ENCODE results near the gene CYP2C9. TPM values are rescaled to one million over a fixed set of nuclear protein-coding genes. Genes with fewer than 3 reads are reported as not detected.
"Not testable (repeated sequence)": the region's sequence is repeated elsewhere in the genome, so short reads cannot be mapped to it uniquely, and the experiment has no call there.

CYP2C9 gene
- total and polyA plus RNA-seq, 2 of the 13 experiments (the other 11 are each of a cell fraction or from before 2014, with no cell fraction given) = not detected

- H3K4me2 ChIP-seq (ENCODE audit: low read depth, low read length); H3K27me3 ChIP-seq (ENCODE audit: control insufficient read depth in 1 of 2, insufficient read depth in 2 of 2, low read length in 2 of 2); CTCF ChIA-PET (ENCODE audit: low intra/inter-chr PET ratio, low total read pairs); POLR2A ChIA-PET; H2AFZ ChIP-seq (ENCODE audit: low read length); intact Hi-C loops (cut with micrococcal nuclease; ENCODE audit: unreplicated experiment); H4K20me1 ChIP-seq (ENCODE audit: insufficient read depth, low read length); H3K79me2 ChIP-seq (ENCODE audit: insufficient read depth, low read length); in situ Hi-C loops (cut with HindIII; ENCODE audit: extremely low pct_ligation_motif_present, low pct_unique_long_range_greater_than_20kb); H3K9ac ChIP-seq (ENCODE audit: insufficient read depth, low read depth, low read length); H3K36me3 ChIP-seq (replicated peaks in 1 of 2; ENCODE audit: control insufficient read depth in 1 of 2, insufficient read depth in 2 of 2, low read length in 2 of 2); DNase-seq (ENCODE audit: low spot score); FAIRE-seq; H3K27ac ChIP-seq (ENCODE audit: extremely low read length, insufficient read depth, low read length); H3K4me3 ChIP-seq (replicated peaks in 1 of 3; ENCODE audit: insufficient read depth in 1 of 3, low read depth in 2 of 3, low read length in 3 of 3); ATAC-seq; BruUV-seq (replicated peaks); H3K4me1 ChIP-seq (ENCODE audit: insufficient read depth, low read length): not testable (repeated sequence)
- H3K9me3 ChIP-seq (ENCODE audit: low read length) = peaks cover 12% of the 10 kb centered on the region; the same call in 1 of the 2 replicates
- WGBS (ENCODE audit: low lambda C conversion rate) = 58% methylated on average over 5 of the region's 5 CpGs
Observed at GRCh38 chr10:94943432-94944103, 5.1 kb downstream of the CYP2C9 start.

GRCh38 chr10:94946181-94946580 lies 7.7 kb downstream of the CYP2C9 start:
- H3K9me3 ChIP-seq (ENCODE audit: low read length) = peaks cover 12% of the 10 kb centered on the region; the same call in 1 of the 2 replicates
- POLR2A ChIA-PET; H3K4me1 ChIP-seq (ENCODE audit: insufficient read depth, low read length); intact Hi-C loops (cut with micrococcal nuclease; ENCODE audit: unreplicated experiment); H3K4me3 ChIP-seq (replicated peaks in 1 of 3; ENCODE audit: insufficient read depth in 1 of 3, low read depth in 2 of 3, low read length in 3 of 3); H4K20me1 ChIP-seq (ENCODE audit: insufficient read depth, low read length); CTCF ChIA-PET (ENCODE audit: low intra/inter-chr PET ratio, low total read pairs); H3K27me3 ChIP-seq (ENCODE audit: control insufficient read depth in 1 of 2, insufficient read depth in 2 of 2, low read length in 2 of 2); H3K9ac ChIP-seq (ENCODE audit: insufficient read depth, low read depth, low read length); H3K27ac ChIP-seq (ENCODE audit: extremely low read length, insufficient read depth, low read length); FAIRE-seq; BruUV-seq (replicated peaks); H3K36me3 ChIP-seq (replicated peaks in 1 of 2; ENCODE audit: control insufficient read depth in 1 of 2, insufficient read depth in 2 of 2, low read length in 2 of 2); DNase-seq (ENCODE audit: low spot score); H3K79me2 ChIP-seq (ENCODE audit: insufficient read depth, low read length); ATAC-seq; H3K4me2 ChIP-seq (ENCODE audit: low read depth, low read length); H2AFZ ChIP-seq (ENCODE audit: low read length); in situ Hi-C loops (cut with HindIII; ENCODE audit: extremely low pct_ligation_motif_present, low pct_unique_long_range_greater_than_20kb): not testable (repeated sequence)
- 62% methylated on average over 4 of the region's 4 CpGs for WGBS (ENCODE audit: low lambda C conversion rate)

GRCh38 chr10:94963901-94964300 lies 25.4 kb downstream of the CYP2C9 start:
- no peak overlapping the region for H3K4me3 ChIP-seq (replicated peaks in 1 of 3; ENCODE audit: insufficient read depth in 1 of 3, low read depth in 2 of 3, low read length in 3 of 3)
- FAIRE-seq = peak; percentile 78
- ChIA-PET POLR2A (no interaction called here), CTCF (ENCODE audit: low intra/inter-chr PET ratio, low total read pairs) (no interaction called here)
- no peaks in the 10 kb centered on the region for H3K4me1 ChIP-seq (ENCODE audit: insufficient read depth, low read length)
- in situ Hi-C loops (cut with HindIII; ENCODE audit: extremely low pct_ligation_motif_present, low pct_unique_long_range_greater_than_20kb) = no loop called here
- no peak overlapping the region for H3K9ac ChIP-seq (ENCODE audit: insufficient read depth, low read depth, low read length)
- TF ChIP-seq TOE1 (CRISPR knock-in tag; IDR thresholded peaks at IDR 0.05) (no peak), CTCF (CRISPR knock-in tag; IDR thresholded peaks at IDR 0.05) (peak; percentile 71), TFAP4 (IDR thresholded peaks at IDR 0.05; ENCODE audit: borderline replicate concordance, low read depth) (peak; percentile 72; the same call in 1 of the 2 replicates), STAG1 (CRISPR knock-in tag; IDR thresholded peaks at IDR 0.05) (peak; percentile 64), RFX5 (IDR thresholded peaks at IDR 0.05; ENCODE audit: low read depth, low read length) (no peak), SMC3 (IDR thresholded peaks at IDR 0.05; ENCODE audit: low read length) (peak; percentile 44; the same call in 1 of the 2 replicates), TEAD3 (CRISPR knock-in tag; optimal IDR thresholded peaks at IDR 0.05; ENCODE audit: borderline replicate concordance) (peak; percentile 81)
- no peaks in the 10 kb centered on the region for H3K36me3 ChIP-seq (replicated peaks in 1 of 2; ENCODE audit: control insufficient read depth in 1 of 2, insufficient read depth in 2 of 2, low read length in 2 of 2)
- no peak overlapping the region for H3K27ac ChIP-seq (ENCODE audit: extremely low read length, insufficient read depth, low read length)
- no TSS peak for BruUV-seq (replicated peaks)
- H3K4me2 ChIP-seq (ENCODE audit: low read depth, low read length) = no peak overlapping the region
- WGBS (ENCODE audit: low lambda C conversion rate) = 0% methylated on average over 1 of the region's 1 CpG
- no peak overlapping the region for H2AFZ ChIP-seq (ENCODE audit: low read length)
- H4K20me1 ChIP-seq (ENCODE audit: insufficient read depth, low read length) = no peaks in the 10 kb centered on the region
- H3K79me2 ChIP-seq (ENCODE audit: insufficient read depth, low read length) = no peaks in the 10 kb centered on the region
- intact Hi-C loops (cut with micrococcal nuclease; ENCODE audit: unreplicated experiment) = loop anchor here (5.0 to 10.0 kb wide), 2 partner anchors 171 to 398 kb away; no protein-coding TSS in a partner anchor
- no peaks in the 10 kb centered on the region for H3K27me3 ChIP-seq (ENCODE audit: control insufficient read depth in 1 of 2, insufficient read depth in 2 of 2, low read length in 2 of 2)
- no peaks in the 10 kb centered on the region for H3K9me3 ChIP-seq (ENCODE audit: low read length)
- ATAC-seq = peak; percentile 91
- peak; percentile 45 for DNase-seq (ENCODE audit: low spot score)

Measured in HepG2 (cell line).